GM23338 (cell line): Measurements from ENCODE around the gene NQO1.

Experiments
- CREB1 ChIP-seq: fragments of 250-450 bp; sonication (Bioruptor Pico); IDR thresholded peaks from 2 replicates; pipeline ENCODE4 v1.5.0; 2020; ENCODE audit warnings: low read depth, mild to moderate bottlenecking, moderate library complexity
- EZH2 ChIP-seq: fragments of 200-600 bp; sonication (generic); IDR thresholded peaks from one replicate; pipeline ENCODE4 v1.8.0; 2017; ENCODE audit warnings: antibody characterized with exemption, mild to moderate bottlenecking, low read depth; ENCODE audit not compliant: unreplicated experiment
- EZH2phosphoT487 ChIP-seq: fragments of 200-600 bp; sonication (generic); IDR thresholded peaks from one replicate; pipeline ENCODE4 v1.8.1; 2018; ENCODE audit warnings: antibody characterized with exemption; ENCODE audit not compliant: unreplicated experiment
- JUNB ChIP-seq: IDR thresholded peaks from one replicate; pipeline ENCODE4 v1.6.1; 2016; ENCODE audit warnings: antibody characterized with exemption; ENCODE audit not compliant: unreplicated experiment
- NANOG ChIP-seq: IDR thresholded peaks from 2 replicates; pipeline ENCODE4 v1.6.1; 2016; ENCODE audit warnings: antibody characterized with exemption, borderline replicate concordance
- POLR2AphosphoS5 ChIP-seq: IDR thresholded peaks from 2 replicates; pipeline ENCODE4 v1.6.1; 2016; ENCODE audit warnings: antibody characterized with exemption, low read depth
- ZNF331 ChIP-seq: fragments of 250-450 bp; sonication (Bioruptor Pico); IDR thresholded peaks from 2 replicates; pipeline ENCODE4 v1.5.0; 2020; ENCODE audit warnings: low read depth, mild to moderate bottlenecking, moderate library complexity
- TF ChIP-seq, protein P1 (sequence below): IDR thresholded peaks from one replicate; pipeline ENCODE4 v1.6.1; 2018; ENCODE audit warnings: antibody characterized with exemption; ENCODE audit not compliant: unreplicated experiment
- TF ChIP-seq, protein P2 (sequence below), 2 experiments: fragments of 200-600 bp in 1 of 2; sonication (generic) in 1 of 2; conservative IDR thresholded peaks; 2 replicates each; pipeline versions ENCODE4 v1.5.1 to v1.6.1; 2016 to 2017; ENCODE audit warnings: antibody characterized with exemption in 2 of 2, low read depth in 2 of 2, mild to moderate bottlenecking in 2 of 2, moderate library complexity in 1 of 2

DNA sequence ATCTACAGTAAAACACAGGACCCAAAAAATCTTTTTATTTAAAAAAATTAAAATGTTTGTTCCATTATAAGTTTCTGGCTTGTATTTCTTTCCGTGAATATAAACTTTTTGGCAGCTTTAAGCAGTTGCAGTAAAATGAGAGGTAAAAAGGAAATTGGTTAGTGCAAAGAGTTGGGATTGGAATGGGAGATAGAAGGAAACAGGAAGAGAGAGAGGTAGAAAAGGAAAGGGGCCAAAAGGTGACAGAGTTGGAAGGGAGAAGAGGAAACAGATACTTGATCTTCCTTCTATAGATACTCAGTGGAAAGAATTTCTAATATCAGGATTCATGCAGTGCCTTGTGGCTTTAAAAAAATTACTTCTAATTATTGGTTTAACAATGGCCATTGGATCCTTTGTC is 63.5 kb downstream of the NQO1 start:
- TF ChIP-seq, protein P1, sequence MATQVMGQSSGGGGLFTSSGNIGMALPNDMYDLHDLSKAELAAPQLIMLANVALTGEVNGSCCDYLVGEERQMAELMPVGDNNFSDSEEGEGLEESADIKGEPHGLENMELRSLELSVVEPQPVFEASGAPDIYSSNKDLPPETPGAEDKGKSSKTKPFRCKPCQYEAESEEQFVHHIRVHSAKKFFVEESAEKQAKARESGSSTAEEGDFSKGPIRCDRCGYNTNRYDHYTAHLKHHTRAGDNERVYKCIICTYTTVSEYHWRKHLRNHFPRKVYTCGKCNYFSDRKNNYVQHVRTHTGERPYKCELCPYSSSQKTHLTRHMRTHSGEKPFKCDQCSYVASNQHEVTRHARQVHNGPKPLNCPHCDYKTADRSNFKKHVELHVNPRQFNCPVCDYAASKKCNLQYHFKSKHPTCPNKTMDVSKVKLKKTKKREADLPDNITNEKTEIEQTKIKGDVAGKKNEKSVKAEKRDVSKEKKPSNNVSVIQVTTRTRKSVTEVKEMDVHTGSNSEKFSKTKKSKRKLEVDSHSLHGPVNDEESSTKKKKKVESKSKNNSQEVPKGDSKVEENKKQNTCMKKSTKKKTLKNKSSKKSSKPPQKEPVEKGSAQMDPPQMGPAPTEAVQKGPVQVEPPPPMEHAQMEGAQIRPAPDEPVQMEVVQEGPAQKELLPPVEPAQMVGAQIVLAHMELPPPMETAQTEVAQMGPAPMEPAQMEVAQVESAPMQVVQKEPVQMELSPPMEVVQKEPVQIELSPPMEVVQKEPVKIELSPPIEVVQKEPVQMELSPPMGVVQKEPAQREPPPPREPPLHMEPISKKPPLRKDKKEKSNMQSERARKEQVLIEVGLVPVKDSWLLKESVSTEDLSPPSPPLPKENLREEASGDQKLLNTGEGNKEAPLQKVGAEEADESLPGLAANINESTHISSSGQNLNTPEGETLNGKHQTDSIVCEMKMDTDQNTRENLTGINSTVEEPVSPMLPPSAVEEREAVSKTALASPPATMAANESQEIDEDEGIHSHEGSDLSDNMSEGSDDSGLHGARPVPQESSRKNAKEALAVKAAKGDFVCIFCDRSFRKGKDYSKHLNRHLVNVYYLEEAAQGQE: no peak
- TF ChIP-seq, protein P2, sequence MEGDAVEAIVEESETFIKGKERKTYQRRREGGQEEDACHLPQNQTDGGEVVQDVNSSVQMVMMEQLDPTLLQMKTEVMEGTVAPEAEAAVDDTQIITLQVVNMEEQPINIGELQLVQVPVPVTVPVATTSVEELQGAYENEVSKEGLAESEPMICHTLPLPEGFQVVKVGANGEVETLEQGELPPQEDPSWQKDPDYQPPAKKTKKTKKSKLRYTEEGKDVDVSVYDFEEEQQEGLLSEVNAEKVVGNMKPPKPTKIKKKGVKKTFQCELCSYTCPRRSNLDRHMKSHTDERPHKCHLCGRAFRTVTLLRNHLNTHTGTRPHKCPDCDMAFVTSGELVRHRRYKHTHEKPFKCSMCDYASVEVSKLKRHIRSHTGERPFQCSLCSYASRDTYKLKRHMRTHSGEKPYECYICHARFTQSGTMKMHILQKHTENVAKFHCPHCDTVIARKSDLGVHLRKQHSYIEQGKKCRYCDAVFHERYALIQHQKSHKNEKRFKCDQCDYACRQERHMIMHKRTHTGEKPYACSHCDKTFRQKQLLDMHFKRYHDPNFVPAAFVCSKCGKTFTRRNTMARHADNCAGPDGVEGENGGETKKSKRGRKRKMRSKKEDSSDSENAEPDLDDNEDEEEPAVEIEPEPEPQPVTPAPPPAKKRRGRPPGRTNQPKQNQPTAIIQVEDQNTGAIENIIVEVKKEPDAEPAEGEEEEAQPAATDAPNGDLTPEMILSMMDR (conservative IDR thresholded peaks at IDR 0.05; ENCODE audit: low read depth in 2 of 2): no peak
- TF ChIP-seq EZH2phosphoT487 (no peak), ZNF331 (CRISPR knock-in tag) (no peak), EZH2 (no peak), CREB1 (CRISPR knock-in tag) (no peak), POLR2AphosphoS5 (no peak), NANOG (no peak), JUNB (no peak)
